ENCODE data around the gene CCDC85C.

CCDC85C gene

GRCh38 chr14:99472937-99473336 lies 131.1 kb downstream of the CCDC85C start:
- DNase-seq (ENCODE audit: low spot score), result no peak

DNA sequence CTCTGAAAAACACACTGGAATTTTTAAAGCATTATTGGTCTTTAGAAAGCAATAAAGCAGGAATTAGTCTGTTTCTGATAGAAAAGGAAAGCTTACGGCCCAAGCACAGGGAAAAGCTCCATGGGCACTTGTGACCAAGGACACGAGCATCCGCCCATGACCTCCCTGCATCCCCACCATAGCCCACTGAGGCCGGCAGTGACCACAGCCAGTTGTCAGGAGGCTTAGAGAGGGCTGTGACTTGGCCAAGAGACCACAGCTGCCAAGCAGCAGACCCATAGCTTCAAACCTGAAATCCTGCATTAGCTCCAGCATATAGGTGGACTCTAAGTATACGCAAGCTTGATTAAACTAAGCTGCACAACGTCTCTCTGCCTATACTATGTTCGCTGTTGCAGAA lies 132.3 kb downstream of the CCDC85C start:
- DNase-seq (ENCODE audit: low spot score), result no peak

DNA sequence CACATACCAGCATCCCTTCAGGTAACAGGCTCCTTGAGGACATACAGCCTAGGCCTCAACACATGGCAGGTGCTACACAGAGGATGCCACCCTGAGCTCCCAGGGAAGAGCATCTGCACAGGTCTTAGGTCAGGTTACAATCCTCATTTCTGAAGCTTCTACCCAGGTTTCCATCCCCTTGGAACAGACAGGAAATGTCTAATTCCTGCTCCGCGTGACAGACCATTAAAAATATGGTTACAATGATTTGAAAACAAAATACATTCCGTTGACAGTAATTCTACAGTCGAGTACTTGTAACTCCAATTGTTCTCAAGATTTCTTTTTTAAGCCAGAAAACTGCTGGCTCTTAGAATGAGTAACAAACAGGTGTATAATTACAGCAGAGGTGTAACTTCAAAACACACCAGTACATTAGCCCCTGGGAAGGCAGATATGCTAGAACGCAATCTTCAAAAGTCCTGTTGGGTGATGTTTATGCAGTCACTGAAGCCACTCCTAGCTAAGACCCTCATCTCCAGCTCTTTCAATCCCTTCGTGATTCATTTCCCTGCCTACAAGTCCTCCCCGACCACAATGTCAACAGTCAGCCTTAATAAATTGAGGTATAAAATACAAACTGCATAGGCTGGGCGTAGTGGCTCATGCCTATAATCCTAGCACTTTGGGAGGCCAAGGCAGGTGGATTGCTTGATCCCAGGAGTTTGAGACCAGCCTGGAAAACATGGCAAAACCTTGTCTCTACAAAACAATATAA lies 135.0 kb downstream of the CCDC85C start:
- DNase-seq (ENCODE audit: low spot score), result no peak

GRCh38 chr14:99468081-99468480 lies 135.9 kb downstream of the CCDC85C start:
- no peak for DNase-seq (ENCODE audit: low spot score)

GRCh38 chr14:99467336-99468078 lies 136.5 kb downstream of the CCDC85C start:
- no peak for DNase-seq (ENCODE audit: low spot score)

- no peak for DNase-seq (ENCODE audit: low spot score)
These were observed 137.2 kb downstream of the CCDC85C start for GRCh38 chr14:99466758-99467157.

DNA sequence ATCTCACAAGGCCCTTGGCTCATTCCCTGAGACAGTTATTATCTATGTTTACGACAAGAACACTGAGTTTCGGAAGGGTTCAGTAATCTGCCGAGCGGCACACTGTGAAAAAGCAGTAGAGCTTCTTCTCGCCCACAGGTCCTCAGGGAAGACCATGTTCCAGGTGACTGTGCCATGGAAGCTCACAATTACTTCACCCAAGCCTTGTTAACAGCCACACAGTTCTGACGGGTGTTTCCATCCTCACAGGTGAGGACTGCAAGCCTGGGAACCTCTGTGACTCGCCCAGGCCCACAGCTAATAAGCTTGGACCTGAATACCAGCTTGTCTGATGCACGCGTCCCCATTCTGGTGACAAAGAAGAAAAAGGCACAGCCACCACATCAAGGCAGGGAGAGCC lies 138.7 kb downstream of the CCDC85C start:
- DNase-seq (ENCODE audit: low spot score), result no peak

- no peak for DNase-seq (ENCODE audit: low spot score)
These were observed 140.0 kb downstream of the CCDC85C start for GRCh38 chr14:99463974-99464373.

GRCh38 chr14:99462210-99462609 lies 141.8 kb downstream of the CCDC85C start:
- DNase-seq (ENCODE audit: low spot score), result no peak

GRCh38 chr14:99461411-99462085 lies 142.5 kb downstream of the CCDC85C start:
- DNase-seq (ENCODE audit: low spot score), result no peak

DNA sequence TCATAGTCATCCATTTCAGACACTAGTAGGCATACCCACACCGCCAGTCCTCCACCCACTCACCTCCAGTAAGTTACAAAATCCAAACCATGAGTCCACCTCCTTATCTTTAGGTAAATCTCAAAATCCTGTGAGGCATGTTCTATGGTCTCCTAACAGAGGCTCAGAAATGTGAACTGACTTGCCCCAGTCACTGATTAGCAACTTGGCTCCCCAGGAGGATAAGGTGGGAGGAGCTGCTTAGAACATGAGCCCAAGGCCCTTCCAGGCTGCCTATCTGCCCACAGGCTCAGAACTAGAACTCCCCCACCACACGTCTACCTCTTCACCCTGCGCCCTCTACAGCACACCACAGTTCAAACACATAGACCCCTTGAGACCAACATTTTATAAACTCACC lies 143.2 kb downstream of the CCDC85C start:
- no peak for DNase-seq (ENCODE audit: low spot score)

GRCh38 chr14:99459481-99460100 lies 144.4 kb downstream of the CCDC85C start:
- DNase-seq (ENCODE audit: low spot score), result no peak

GRCh38 chr14:99454246-99454645 lies 149.8 kb downstream of the CCDC85C start:
- DNase-seq (ENCODE audit: low spot score), result no peak

GRCh38 chr14:99452968-99453367 lies 151.0 kb downstream of the CCDC85C start:
- no peak for DNase-seq (ENCODE audit: low spot score)

DNA sequence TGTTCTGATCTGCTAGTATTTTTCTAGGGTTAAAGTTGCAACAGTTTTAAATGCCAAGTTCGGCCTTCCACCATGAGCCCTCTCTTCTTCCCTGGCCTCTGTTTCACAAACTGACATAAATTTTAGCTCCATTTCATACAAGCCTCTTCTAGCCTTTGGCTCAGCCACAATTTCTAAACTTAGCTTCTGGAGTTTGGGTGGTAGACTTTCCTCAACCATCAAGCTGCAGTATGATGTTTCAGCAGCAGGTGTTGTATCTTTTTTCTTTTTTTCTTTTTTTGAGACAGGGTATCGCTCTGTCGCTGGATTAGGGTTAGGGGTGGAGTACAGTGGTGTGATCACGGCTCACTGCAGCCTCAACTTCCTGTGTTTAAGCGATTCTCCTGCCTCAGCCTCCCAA lies 152.8 kb downstream of the CCDC85C start:
- DNase-seq (ENCODE audit: low spot score), result no peak

DNA sequence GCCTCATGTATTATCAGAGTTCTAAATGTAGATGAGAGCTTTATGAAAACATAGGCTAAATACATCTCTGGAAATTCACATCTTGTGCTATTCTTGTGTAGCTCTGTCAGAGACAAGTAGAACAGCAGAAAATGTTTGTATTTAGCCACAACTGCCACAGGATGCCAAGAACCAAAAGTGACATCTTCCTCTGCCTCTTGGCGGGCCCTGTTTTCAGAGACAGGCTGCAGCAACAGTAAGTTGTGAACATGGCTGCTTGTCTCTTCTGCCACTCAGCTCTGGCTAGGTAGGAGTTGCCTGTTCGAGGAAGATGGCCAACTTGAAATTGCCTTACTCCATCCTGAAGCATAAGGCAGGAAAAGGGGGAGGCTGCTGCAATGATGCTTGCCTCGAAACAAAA lies 153.7 kb downstream of the CCDC85C start:
- no peak for DNase-seq (ENCODE audit: low spot score)

Measured in RKO (cell line).